NCI-H2227 treated with DMSO at 0.1 percent for 48 hours (cell line): ENCODE data around the gene PLXNA4.

ENCODE experiments used
- DNase-seq: peaks from one replicate; lab custom pipeline; 2025; lab: John Stamatoyannopoulos, UW

Gene PLXNA4

DNA sequence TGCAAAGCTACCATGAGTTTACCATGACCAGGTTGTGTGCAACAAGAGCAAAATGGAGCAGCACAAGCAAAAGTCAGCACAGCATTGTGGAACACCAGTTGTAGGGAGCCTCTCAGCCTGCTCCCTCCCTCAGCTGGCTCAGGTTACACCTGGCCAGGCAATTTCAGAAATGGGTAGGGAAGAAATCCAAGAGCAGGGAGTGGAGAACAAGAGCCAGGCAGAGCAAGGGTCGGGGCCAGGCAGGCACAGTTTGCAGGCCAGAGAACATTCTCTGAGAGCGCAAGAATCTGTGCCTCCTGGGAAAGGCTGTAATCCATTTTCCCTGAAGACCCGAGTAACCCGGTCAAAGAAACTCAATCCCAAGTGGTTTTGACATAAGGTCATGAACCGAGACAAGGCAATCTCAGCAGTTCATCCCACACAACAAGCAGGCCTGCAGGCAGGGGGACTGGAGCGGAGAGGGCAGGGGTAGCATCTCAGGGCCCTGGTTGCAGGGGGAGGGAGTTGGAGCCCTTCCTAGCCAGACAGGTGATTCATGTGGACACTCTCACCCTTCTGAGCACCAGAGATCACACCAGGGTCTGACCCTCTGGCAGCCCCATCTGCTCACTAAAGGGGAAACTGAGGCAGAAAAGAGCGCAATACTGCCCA is 258.4 kb downstream of the PLXNA4 start:
- no peak for DNase-seq

DNA sequence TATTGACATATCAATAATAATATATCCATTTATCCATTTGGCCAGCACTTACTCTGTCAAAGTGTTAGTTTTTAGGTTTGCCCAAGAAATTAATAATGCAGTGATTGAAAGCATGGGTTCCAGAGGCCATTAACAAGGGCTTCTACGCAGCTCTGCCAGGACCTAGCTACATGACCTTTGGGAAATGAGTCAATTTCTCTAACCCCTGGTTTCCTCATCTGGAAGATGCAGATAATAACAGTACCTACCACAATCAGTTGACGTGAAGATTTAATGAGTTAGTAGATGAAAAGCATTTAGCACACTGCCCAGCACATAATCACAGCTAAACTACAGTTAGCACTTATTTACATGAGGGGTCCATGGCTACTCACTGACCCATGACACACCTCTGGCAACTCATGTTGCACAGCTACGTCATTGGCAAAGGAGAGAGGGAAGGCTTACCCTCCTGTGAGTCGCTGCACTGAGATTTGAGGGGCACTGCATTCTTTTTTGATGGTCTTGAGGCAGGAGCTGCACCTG is 263.7 kb downstream of the PLXNA4 start:
- no peak for DNase-seq

- DNase-seq, result no peak
Measured at GRCh38 chr7:132311733-132312132, 264.5 kb downstream of the PLXNA4 start.

DNA sequence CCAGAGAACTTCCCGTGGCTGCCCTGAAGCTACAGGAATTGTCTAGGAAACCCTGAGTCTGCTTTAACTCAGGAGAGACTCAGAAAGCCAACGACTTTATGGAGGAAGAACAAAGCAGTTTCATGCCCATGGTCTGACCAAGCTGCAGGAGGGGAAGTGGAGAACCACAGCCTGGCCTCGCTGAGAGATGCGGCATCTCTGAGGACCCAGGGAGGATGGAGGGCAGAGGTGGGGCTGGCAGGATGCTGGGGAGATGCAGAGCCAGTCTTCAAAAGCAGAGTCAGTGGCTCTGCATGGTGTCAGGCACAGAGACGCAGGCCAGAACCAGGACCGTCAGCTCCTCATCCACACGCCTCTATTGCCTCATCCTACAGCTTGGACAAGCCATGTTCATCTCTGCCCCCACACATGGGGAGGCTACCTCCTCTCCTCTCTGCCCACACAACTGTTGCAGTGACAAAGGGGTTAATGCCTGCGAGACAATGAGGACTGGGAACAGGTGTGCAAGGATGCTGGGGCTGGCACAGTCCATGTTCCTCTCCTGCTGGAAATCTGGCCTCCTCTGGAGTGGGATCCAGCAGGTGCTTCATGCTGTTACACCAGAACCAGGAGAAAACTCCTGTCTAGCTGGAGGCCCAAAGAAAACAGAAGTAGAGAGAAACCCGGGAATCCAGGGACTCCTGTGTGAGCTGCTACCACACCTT is 267.0 kb downstream of the PLXNA4 start:
- no peak for DNase-seq

GRCh38 chr7:132307465-132307864 is 268.8 kb downstream of the PLXNA4 start:
- DNase-seq, result no peak

GRCh38 chr7:132300599-132301277 is 275.5 kb downstream of the PLXNA4 start:
- no peak for DNase-seq

- no peak for DNase-seq
Measured at GRCh38 chr7:132298790-132299189, 277.5 kb downstream of the PLXNA4 start.

DNA sequence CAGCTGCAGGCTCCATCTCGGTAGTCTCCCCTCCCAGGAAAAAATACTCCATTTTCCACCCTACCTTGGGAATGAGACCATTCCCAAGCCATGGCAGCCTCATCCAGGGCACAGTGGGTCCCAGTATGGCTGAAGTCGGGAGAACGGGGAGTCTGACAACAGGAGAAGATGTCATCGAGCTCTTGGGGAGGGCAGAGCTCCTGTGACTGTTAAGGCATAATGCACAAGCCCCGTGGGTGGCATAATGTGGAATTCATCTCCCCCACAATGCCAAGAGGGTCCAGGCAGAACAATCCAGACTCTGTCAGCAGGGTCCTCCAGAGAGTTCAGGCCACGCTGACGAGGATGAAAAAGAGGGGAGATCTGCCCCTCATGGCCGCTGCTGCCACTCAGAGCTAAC is 279.4 kb downstream of the PLXNA4 start:
- DNase-seq, result no peak

- DNase-seq, result no peak
Measured at GRCh38 chr7:132295175-132295574, 281.1 kb downstream of the PLXNA4 start.

GRCh38 chr7:132292803-132293202 is 283.5 kb downstream of the PLXNA4 start:
- no peak for DNase-seq

DNA sequence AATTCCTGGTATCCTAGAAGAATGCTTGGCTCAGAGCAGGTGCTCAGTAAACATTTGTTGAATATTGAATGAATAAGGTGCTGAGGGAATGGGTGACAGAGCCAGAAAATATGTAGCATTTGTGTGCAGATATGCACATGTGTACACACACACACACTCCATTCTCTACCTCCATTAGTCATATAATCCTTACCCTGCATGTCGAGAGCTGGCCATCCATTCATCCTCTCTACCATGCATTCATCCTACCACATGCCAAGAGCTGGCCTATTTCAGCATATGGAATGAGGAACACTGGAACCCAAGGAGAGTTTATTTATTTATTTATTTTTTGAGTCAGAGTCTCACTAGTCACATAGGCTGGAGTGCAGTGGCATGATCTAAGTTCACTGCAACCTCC is 284.8 kb downstream of the PLXNA4 start:
- DNase-seq, result no peak

DNA sequence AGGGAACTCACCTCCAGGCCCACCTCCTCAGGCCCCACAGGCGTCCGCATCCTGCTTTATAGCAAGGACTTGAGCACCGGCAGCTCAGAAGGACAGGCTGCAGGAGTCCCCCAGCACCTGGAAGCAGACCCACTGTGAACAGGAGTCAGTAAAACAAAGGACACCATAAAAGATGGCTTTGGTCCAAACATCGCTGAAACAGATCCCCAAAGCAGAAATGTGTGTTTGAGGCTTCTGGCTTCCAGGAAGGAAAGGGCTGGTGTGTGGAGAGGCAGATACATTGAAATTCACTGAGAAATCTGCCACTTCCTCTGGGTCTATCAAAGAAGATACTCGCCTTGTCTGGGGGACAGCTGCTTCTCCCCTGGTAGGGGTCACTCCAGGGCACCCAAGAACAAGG is 286.2 kb downstream of the PLXNA4 start:
- DNase-seq, result no peak

DNA sequence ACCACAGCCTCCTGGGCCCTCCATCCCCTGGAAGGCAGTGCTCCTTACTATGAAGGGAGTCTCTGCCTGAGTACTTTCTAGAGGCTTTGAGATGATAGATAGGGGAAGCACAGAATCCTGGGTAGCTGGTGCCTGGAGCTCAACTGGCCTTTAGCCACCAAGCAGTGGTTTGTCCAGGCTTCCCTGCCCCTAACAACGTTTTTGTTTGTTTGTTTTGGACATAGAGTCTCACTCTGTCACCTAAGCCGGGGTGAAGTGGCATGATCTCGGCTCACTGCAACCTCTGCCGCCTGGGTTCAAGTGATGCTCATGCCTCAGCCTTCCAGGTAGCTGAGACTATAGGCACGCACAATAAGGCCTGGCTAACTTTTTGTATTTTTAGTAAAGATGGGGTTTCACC is 289.4 kb downstream of the PLXNA4 start:
- DNase-seq, result no peak

DNA sequence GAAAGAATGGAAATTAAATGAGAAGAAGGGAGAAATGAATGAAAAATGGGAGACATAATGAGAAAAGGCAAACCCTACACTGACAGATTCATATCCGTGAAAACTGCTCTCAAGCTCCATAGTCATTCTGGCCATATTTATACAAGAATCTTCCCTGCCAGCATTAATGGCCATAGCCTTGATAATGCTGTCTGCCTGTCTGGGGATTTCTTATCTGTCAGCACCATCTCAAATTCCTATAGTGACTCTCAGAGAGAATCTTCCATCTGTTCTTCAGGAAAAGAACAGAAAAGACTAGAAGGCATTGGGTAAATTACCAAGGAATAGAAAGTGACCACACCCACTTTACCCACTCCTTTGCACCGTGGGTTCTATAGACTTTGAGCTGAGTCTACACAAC is 295.9 kb downstream of the PLXNA4 start:
- DNase-seq, result no peak

- DNase-seq, result no peak
Measured at GRCh38 chr7:132279718-132280117, 296.6 kb downstream of the PLXNA4 start.

DNA sequence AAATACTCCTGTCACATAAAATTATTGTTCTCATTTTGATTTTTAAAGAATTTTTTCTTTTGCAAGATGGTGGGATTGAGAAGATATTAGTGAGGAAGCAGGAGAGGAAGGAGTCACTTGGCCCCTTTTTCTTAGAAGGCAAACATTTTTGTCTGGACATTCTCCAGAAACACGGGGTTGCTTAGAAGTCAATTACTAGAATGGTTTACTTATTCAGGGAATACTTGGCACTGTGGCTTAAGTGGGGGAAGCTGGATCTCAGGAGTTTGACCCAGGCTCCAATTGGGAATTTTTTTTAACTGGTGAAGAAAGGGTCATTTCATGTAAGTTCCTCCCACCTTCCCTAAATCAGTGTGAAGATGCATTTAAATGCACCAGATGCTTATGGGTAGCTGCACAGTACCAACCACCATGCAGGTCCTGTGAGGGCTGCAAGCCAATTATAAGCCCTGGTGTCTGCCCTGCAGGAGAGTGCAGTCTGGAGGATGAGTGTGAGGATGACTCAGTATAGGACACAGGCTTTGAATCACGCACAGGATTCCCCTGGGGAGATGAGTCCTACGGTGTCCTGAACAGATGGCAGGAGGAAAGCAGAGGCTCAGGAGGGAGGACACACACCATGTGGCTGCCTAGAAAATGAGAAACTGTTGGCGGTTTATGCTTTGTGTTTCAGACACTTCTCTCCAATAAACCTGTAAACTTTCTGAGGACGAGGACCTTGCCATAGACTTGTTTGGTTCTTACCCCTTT is 299.1 kb downstream of the PLXNA4 start:
- DNase-seq, result no peak

DNA sequence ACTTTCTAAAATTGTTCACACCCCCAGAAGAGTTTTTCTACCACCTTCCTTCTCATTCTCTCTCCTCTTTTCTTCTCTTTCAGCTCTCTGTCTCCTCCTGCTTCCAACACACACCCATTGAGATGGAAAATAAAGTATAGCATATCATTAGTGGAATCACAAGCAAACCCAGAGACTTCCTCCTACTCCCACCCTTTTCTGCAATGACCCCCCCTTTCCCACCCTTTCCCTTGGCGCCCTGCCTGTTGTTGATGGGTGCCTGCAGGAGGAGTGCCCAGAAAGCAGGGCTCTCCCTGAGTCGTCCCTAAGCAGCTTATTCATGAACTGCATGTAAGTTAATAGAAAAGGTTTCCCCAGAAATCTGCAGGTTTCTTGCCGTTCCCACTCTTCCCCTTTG is 300.0 kb downstream of the PLXNA4 start:
- no peak for DNase-seq

- peak; percentile 31 for DNase-seq
Measured at GRCh38 chr7:132275416-132276233, 300.6 kb downstream of the PLXNA4 start.

DNA sequence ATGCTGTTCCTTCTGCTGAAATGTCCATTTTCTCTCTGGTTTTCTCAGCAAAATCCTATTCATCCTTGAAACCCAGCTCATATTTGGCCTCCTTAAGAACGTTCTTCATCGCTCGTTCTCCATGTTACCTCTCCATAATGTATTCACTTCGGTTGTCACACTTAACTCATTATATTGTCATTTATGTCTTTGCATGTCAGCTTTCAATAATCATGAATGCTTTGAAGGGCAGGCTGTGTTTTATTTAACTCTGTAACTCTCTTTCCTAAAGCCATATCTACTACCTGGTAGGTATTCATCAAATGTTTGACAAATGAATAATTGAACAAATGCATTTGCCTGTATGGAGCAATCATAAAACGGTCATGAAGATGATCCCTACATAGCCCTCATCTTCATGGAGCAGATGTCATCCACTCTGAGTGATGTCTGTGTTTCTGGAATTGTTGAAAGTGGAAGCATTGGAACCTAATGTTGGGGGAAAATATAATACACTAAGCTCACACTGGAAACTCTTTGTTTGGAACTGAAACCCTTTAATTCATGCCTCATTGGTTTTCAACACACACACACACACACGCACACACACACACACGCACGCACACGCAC is 303.4 kb downstream of the PLXNA4 start:
- no peak for DNase-seq

- DNase-seq, result no peak
Measured at GRCh38 chr7:132270517-132270916, 305.8 kb downstream of the PLXNA4 start.

GRCh38 chr7:132269718-132270117 is 306.6 kb downstream of the PLXNA4 start:
- no peak for DNase-seq
